Activated effector memory CD4-positive, alpha-beta T cell treated with Interleukin-2 at 50 U/mL for 16 hours (primary cell): ENCODE data around the gene GLIPR1.
"Not testable (repeated sequence)": the region's sequence is repeated elsewhere in the genome, so short reads cannot be mapped to it uniquely, and the experiment has no call there.

Experiments
- DNase-seq: peaks from one replicate; pipeline ENCODE4 v3.0.0-alpha.2; 2020

The GLIPR1 gene

DNA sequence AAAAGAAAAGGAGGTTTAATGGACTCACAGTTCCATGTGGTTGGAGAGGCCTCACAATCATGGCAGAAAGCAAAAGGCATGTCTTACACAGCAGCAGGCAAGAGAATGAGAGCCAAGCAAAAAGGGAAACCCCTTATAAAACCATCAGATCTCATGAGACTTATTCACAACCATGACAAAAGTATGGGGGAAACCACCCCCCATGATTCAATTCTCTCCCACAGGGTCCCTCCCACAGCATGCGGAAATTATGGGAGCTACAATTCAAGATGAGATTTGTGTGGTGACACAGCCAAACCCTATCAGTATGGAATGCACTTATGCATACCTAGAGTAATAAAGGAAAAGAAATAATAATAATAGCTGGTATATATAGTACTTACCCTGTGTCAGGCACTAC lies 4.5 kb upstream of the GLIPR1 start:
- DNase-seq = no peak

DNA sequence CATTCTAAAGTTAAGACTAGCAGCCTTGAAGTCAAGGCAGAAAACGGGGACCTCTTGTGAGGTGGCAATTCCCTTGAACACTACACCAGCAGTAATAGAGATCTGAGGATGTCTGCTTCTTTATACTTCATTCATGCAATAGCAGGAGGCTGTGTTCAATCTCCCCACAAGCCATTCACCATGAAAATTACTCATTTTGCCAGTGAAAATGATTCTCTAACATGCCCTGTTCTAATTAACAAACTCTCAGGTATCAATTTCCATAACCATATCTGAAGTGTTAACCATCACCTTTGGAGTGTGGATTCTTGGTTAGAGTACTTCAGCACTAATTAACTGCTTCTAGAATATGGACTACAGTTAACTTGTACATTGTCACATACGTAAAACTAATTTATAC lies 3.4 kb upstream of the GLIPR1 start:
- no peak for DNase-seq

DNA sequence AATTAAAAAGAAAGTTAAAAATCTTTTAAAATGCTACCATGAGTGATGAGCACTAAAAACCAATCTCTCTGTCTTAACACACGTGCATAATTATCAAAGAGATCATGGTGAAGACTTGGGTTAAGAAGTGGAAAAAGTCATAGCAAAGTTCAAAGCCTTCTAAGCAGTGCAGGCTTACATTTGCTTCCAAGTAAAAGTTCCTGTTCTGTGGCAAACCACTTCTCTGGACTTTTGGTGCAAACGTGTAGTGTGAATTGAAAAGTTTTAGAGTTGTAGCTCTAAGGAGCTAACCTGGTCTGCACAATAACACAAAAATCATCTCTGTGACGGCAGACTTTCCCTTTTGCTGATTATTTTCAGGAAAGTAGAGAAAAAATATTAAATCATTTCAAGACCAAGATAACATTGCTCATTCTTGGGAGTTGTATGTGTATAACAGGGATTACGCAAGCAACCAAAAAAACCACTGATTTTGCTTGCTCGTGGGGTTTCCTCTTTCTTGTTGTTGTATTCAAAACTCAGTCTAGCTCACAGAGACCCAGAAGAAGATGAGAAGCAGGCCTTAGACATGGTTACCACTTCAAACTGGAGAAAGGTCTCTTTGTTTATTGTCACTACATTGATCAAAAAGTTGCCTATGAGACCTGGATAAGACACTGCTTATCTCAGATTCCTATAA lies 2.3 kb upstream of the GLIPR1 start:
- no peak for DNase-seq

DNA sequence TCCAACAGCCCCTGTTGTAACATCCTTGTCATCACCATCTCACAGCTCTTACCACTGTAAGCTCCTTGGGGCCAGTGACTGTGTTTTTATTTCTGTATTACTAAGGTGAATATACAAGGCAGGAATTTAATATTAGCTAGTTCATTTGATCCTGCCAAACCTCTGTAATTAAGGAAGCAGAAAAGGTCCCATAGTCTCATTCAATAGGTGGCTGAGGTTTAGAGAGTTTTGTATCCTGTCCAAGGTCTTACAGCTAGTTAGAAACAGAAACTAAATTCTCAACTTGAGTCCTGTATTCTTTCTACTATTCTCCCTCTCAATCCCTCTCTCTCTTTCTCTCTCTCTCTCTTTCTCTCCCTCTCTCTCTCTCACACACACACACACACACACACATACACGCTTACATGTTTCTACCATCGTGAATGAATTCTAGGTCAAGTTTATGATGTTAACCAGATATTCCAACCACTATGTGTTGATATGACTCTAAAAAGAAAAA lies 543 bp upstream of the GLIPR1 start:
- no peak for DNase-seq

DNA sequence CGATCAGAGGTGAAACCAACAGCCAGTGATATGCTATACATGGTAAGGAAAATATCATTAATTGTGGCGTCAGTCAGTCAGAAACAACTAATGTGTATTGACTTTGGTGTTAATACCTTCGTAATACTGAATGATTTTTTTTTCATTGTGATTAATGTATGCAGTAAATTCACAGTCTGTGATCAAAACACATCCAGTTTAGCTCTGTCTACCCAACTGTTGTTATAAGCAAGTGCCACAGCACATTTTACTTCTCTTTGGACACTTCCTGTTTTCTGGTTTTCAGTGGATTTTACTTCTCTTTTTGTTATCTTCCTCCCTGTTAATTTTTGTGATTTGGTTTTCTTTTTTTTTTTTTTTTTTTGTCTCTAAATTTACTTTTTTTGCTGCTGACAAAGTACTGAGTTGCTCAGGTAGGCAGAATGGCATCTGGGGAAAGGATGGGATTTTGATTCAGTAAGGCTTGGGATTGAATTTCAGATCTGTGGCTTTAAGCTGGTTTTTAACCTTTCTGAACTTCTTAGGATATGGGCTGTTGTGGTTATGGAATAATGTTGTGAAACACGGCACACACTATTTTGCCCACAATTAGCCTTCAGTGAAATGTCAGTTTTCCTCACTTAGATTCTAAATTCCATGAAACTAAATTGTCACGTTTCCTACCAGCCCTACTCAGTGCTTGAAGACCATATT lies 604 bp downstream of the GLIPR1 start:
- no peak for DNase-seq

DNA sequence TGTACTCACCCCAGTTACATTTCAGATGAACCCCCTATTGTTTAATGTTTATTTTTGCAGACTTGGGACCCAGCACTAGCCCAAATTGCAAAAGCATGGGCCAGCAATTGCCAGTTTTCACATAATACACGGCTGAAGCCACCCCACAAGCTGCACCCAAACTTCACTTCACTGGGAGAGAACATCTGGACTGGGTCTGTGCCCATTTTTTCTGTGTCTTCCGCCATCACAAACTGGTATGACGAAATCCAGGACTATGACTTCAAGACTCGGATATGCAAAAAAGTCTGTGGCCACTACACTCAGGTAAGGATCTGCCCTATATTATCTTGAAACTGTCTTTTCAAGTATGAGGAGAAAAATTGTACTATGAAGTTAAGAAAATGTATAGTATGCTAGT lies 1.2 kb downstream of the GLIPR1 start:
- DNase-seq = no peak

DNA sequence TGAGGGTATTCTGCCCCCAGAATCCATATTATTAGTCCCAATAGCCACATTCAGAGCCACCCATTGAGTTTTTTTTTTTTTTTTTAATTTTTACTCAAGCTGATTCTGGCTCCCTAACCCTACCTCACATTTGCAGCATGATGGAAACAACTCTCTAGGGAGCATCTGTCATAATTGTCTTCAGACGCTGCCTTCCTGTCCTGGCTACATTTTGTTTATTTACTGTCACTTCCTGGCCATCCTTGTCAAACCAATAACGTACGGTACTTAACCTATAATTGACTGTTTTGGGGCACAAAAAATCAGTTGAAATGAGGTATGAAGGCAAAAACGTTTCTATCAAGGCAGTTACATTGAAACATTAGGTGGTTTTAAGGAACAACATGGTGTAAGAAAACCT lies 2.1 kb downstream of the GLIPR1 start:
- DNase-seq = no peak

DNA sequence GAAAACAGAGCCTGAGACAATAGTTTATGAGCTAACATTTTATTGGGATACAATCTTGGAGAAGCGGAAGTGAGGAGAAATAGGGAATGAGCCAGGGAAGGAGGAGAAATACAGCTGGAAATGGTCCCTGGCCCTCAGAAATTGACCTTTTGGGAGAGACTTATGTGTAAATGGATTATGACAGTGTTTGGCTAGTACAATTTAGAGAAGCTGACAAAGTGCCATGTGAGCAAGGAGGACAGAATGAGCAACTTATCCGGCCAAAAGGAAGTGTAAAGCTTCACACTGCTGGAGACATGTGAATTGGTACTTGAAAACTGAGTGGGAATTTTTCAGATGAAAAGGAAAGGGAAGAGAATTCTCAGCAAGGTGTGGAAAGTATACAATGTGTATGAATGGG lies 2.9 kb downstream of the GLIPR1 start:
- no peak for DNase-seq

DNA sequence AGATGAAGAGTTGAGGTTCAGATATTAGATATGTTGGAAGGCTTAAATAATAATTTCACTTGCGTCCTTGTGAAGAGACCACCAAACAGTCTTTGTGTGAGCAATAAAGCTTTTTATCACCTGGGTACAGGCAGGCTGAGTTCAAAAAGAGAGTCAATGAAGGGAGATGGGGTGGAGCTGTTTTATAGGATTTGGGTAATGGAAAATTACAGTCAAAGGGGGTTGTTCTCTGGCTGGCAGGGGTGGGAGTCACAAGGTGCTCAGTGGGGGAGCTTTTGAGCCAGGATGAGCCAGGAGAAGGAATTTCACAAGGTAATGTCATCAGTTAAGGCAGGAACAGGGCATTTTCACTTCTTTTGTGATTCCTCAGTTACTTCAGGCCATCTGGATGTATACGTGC lies 3.9 kb downstream of the GLIPR1 start:
- not testable (repeated sequence) for DNase-seq

DNA sequence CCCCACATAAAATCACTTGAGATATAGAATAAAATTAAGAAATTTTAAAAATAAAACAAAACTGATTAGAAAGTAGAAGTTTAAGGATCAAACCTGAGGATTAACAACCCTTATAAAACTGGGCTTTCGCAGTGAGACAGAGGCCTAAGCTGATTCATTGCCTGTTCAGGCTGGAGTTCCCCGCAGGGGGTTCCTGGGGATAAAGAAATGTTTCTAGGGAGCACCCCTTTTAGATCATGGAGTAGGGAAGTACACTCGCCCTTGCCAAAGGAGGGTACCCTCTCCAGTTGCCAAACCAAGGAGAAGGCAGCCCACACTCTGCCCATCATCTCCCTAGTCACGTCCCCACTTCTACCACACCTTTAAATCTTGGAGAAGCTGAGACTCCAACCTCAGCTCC lies 6.8 kb downstream of the GLIPR1 start:
- no peak for DNase-seq

DNA sequence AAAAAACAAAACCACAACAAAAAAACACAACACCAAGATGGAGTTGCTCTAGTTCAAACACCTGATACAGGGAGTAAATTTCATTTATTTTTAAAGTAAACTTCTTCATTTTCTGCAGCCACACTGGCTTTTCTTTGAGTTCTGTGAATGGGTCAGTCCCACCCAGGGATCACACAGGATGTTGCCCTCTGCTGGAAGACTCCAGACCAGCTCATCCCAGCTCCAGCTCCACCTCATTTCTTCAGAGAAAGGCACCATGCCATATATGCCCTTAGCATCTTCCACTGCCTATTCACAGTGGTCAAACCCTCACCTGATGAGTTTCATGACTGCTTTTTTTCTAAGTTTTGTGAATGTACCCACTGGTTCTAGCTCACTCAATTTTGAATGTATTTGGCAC lies 8.0 kb downstream of the GLIPR1 start:
- DNase-seq = no peak

DNA sequence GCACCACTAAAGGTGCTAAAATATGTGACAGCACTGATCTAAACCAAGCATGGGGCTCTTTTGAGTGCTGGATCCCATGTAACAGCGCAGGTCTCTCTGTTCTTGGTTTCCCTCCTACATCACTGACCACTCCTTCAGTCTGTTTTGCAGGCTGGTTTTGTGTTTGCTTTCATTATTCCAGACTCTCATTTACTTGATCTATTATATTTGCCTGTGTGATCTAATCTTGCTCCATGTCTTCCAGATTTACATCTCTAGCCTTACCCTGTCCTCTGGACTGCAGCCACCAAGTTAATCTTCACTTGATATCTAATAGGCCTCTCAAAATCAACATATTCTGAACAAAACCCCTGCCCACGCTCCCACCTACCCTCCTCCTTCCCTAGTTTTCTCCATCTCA lies 8.6 kb downstream of the GLIPR1 start:
- DNase-seq = no peak

DNA sequence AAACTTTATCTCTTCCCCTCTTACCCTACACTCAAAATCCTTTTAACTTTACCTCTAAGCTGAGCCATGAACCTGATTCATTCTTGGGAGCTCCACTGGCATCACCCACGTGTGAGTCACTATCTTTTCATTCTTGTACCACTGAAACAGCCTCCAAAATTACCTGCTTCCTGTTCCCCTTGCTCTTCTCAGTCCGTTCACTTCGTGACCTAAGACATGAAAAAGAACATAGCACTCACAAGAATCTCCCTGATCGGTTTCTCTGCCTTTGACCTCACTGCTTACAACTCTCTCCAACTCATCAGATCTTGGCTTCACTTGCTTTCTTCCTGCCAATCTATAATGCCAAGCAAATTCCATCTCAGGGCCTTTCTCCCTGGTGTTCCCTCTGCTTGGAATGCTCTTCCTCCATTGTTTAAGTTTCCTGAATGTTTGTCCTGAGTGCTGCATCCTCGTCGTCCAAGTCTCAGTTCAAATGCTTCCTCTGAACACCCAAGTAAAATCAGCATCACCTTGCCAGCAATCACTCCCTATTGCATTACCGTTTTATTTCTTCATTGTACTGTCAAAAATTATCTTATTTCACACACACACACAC lies 9.2 kb downstream of the GLIPR1 start:
- no peak for DNase-seq

DNA sequence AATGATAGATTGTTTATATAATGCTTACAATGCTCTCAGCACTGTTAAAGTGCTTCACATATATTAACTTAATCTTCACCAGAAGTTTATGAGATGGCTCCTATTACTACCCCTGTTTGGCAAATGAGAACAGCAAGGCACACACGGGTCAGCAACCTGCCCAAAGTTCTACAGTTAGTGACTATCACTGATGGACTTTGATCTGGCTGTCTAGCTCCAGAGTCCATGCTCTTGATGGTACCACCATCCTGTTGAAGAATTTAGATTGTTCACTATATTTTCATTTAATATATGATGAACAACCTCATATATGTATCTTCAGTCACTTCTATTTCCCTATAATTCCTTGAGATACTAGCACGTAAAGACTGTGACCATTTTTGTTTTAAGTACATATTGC lies 10.6 kb downstream of the GLIPR1 start:
- DNase-seq = no peak

DNA sequence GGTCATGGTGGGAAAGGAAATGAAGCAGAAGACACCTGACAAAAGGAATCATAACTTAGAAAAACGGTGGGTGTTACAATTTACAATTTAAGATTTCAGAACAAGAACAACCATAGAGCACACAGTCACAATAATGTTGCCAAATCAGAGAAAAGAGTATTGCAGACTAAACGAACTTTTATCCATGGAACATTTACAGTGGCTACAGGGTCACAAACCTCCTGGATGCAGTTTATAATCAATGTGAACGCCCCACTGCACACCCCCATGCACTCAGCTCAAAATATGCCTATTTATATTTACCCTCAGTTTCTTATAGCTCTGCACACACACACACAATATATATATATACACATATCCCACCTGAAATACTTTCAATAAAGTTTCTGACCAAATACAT lies 22.9 kb downstream of the GLIPR1 start:
- DNase-seq = no peak

DNA sequence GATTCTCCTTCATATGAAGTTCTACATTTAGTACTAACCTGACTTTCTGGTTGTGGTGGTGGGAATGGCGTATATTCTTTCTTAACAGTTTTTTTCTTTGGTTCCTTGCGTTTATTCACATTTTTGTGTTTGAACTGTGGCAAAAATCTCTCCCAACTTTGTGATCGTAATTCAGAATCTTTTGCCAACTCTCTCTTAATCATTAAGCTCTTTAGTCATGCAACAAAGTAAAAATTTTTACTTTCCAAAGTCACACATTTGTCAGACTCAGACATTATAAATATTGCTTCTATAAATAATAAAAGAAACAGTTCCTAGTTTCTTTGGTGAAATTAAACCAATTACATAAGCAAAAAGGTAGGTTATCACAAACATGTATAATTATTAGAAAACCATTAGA lies 23.3 kb downstream of the GLIPR1 start:
- no peak for DNase-seq

DNA sequence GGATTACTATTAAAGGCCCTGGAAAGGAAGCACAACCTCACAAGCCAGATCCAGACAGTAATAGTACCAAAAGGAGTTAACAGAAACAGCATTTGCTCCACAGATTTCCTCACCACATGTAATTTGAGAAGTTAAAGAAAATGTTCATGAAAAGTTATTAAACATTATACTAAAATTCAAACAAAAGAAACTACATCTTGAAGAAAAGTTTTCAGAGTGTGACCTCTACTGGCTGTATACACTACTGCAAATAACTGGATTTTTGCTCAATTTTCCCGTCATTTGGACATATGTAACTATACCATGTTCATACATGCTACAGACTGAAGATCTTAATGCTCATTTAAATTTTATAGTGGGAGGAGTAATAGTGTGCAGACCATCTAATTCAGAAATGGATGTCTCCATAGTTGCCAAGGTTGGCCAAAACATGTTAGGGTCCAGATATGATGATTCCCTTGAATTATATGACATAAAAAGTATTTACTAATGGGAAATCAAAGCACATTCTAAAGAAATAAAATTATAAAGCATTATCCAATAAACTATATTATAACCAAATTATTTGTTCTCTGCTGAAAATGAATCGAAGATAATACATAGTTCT lies 25.3 kb downstream of the GLIPR1 start:
- no peak for DNase-seq

DNA sequence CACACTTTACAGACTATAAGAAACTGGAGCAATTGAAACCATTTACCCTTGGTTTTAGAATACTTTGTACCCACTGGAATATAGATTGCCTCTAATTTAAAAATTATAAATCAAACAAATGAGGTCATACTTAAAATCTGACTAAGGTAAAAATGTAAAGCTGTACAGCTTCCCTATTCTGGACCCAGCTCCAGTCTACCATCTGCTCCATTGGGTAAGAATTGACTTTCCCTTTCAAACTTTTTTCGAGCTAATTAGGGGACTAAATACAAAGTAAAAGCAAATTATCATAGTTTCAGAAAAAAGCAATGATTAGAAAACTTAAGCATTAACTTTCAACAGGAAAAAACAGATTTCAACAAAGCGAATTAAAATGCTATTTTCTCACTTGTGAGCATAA lies 26.5 kb downstream of the GLIPR1 start:
- no peak for DNase-seq

DNA sequence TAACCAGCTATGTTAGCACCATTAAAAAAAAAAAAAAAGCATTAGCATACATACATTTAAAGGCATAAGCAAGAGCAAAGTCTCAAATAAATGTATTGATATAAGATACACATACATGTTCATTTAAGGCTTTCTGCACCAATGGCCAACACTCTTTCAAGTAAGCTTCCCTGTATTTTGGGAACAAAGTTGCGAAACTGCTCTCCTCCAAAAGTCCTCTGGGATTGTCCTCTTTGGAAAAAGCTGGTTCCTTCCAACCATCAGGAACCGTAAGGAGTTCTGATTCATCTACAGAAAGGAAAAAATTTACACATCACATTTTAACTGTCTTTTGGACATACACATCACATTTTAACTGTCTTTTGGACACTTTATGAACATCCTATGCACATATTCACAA lies 27.6 kb downstream of the GLIPR1 start:
- no peak for DNase-seq

DNA sequence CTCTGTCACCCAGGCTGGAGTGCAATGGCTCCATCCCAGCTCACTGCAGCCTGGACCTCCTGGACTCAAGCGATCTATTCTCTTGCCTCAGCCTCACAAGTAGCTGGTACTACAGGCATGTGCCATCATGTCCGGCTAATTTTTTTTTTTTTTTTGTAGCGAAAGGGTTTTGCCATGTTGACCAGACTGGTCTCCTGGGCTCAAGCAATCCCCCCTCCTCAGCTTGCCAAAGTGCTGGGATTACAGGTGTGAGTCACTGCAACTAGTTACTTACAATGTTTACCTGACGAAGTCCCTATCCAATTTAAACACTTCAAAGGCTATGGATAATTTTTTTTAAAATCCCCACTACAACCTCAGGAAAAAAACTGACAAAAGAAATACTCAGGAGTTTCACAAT lies 29.1 kb downstream of the GLIPR1 start:
- no peak for DNase-seq

DNA sequence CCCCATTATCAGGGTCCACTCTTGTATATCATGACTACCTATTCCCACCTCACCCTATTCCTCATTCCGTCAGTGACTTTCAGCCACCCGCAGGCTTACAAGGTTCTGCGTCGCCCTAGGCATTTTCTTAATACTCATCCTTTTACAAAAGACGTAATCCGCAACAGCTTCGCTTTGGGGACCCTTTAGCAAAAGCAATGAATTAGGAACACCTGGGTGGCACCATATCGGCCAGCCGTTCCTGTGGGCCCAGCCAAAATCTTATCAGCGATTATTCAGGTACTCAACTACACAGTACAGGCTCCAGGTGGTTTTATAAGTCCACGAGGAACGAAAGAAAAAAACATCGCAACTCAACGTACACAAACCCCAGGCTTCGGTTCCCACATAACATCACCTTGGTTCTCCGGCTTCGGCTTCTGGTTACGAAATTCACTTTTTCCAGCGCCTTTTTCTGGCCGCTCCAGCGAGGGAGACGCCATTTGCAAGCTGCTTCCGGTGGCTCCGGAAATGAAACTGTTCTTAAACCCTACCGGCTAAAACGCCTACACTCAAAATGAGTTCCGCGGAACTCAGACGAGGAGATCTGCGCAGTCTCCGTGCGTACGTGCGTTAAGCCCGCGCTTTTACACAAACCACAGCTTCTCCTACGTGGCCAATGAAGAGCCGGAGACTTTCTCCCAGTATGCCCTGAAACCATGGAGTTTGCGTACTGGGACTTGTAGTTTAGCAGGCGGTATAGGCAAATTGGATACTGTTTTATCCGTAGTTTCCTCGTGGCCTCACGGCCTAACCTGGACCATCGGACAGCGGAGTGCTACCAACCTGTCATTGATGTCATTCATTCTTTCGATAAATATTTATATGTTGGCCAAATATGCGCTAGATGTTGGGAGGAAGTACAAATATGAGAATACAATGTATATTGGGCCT lies 30.8 kb downstream of the GLIPR1 start, which contains the start of gene KRR1:
Gene KRR1, minus strand, starts transcription at position 494 of the 933 bp plus-strand sequence. Its CDS starts 12 bp downstream, at position 482.
- peak; percentile 83 for DNase-seq

DNA sequence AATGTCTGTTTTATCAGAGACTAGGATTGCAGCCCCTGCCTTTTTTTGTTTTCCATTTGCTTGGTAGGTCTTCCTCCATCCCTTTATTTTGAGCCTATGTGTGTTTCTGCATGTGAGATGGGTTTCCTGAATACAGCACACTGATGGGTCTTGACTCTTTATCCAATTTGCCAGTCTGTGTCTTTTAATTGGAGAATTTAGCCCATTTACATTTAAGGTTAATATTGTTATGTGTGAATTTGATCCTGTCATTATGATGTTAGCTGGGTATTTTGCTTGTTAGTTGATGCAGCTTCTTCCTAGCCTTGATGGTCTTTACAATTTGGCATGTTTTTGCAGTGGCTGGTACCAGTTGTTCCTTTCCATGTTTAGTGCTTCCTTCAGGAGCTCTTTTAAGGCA lies 40.7 kb downstream of the GLIPR1 start:
- DNase-seq = not testable (repeated sequence)

DNA sequence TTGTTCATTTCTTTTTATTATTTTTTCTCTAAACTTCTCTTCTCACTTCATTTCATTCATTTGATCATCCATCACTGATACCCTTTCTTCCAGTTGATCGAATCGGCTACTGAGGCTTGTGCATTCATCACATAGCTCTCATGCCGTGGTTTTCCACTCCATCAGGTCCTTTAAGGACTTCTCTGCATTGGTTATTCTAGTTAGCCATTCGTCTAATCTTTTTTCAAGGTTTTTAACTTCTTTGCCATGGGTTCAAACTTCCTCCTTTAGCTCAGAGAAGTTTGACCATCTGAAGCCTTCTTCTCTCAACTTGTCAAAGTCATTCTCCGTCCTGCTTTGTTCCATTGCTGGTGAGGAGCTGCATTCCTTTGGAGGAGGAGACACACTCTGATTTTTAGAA lies 41.6 kb downstream of the GLIPR1 start:
- DNase-seq = not testable (repeated sequence)
